Stimulated activated CD8-positive, alpha-beta memory T cell treated with anti-CD3 and anti-CD28 coated beads, Interleukin-7, amount 100 ng/mL, for 24 hours (primary cell): ENCODE results near the gene RELT.

Experiments used
- DNase-seq: peaks from one replicate; pipeline ENCODE4 v3.0.0-alpha.2; 2020; ENCODE audit warnings: low read depth

RELT gene

GRCh38 chr11:73404506-73405145, 28.4 kb downstream of the RELT start:
- DNase-seq: no peak

GRCh38 chr11:73405146-73405510, 28.9 kb downstream of the RELT start:
- no peak for DNase-seq

GRCh38 chr11:73406131-73406530, 29.9 kb downstream of the RELT start:
- DNase-seq: no peak

GRCh38 chr11:73406619-73407018, 30.4 kb downstream of the RELT start:
- DNase-seq: no peak

GRCh38 chr11:73409431-73409830, 33.2 kb downstream of the RELT start:
- no peak for DNase-seq

- DNase-seq: no peak
Observed at GRCh38 chr11:73410627-73411026, 34.4 kb downstream of the RELT start.

GRCh38 chr11:73411031-73411430, 34.8 kb downstream of the RELT start:
- no peak for DNase-seq

GRCh38 chr11:73412308-73412707, 36.1 kb downstream of the RELT start:
- no peak for DNase-seq

- DNase-seq: no peak
Observed at GRCh38 chr11:73413256-73413655, 37.1 kb downstream of the RELT start.

- DNase-seq: no peak
Observed at GRCh38 chr11:73414977-73415651, 38.9 kb downstream of the RELT start.

GRCh38 chr11:73415854-73416615, 39.8 kb downstream of the RELT start:
- no peak for DNase-seq

- DNase-seq: no peak
Observed at GRCh38 chr11:73416786-73417185, 40.6 kb downstream of the RELT start.

- DNase-seq: no peak
Observed at GRCh38 chr11:73420136-73420535, 43.9 kb downstream of the RELT start.

- DNase-seq: no peak
Observed at GRCh38 chr11:73422886-73423285, 46.7 kb downstream of the RELT start.

- no peak for DNase-seq
Observed at GRCh38 chr11:73423506-73423905, 47.3 kb downstream of the RELT start.

GRCh38 chr11:73425108-73425507, 48.9 kb downstream of the RELT start:
- DNase-seq: no peak

GRCh38 chr11:73426219-73426850, 50.1 kb downstream of the RELT start:
- no peak for DNase-seq

- no peak for DNase-seq
Observed at GRCh38 chr11:73428227-73428626, 52.0 kb downstream of the RELT start.

- DNase-seq: no peak
Observed at GRCh38 chr11:73428699-73429098, 52.5 kb downstream of the RELT start.

GRCh38 chr11:73429121-73429750, 53.0 kb downstream of the RELT start:
- no peak for DNase-seq

- DNase-seq: no peak
Observed at GRCh38 chr11:73430326-73430725, 54.1 kb downstream of the RELT start.

GRCh38 chr11:73431396-73431795, 55.2 kb downstream of the RELT start:
- no peak for DNase-seq
